ENCODE measurements around the gene TNFAIP8. TPM values are rescaled to one million over a fixed set of nuclear protein-coding genes. Genes with fewer than 3 reads are reported as not detected.

Gene TNFAIP8
- total and polyA plus RNA-seq, 8 donors, result 1.2 to 37.1 (median 11.5) TPM

- H3K9me3 ChIP-seq, result no peaks in the 10 kb centered on the region
- intact Hi-C loops (cut with DNase I; ENCODE audit: low total_unique reads), result no loop called here
- peak overlapping the region in 3 of 5 donors; percentile 63 to 73 (median 70) for H3K27ac ChIP-seq
- H3K27me3 ChIP-seq, result no peaks in the 10 kb centered on the region
- H3K4me3 ChIP-seq, result no peak overlapping the region
- H3K4me1 ChIP-seq, result peaks cover 19 to 81% (median 51%) of the 10 kb centered on the region in 4 donors
- TF ChIP-seq CTCF (IDR thresholded peaks at IDR 0.05) (no peak), EP300 (IDR thresholded peaks at IDR 0.05) (no peak), POLR2A (IDR thresholded peaks at IDR 0.05) (no peak), POLR2AphosphoS5 (IDR thresholded peaks at IDR 0.05) (no peak)
- no peak for DNase-seq
- 91 to 96% (median 92%) methylated on average over 5 of the region's 5 CpGs for WGBS, 5 donors
- peaks cover 0 to 7% (median 6%) of the 10 kb centered on the region in 4 donors for H3K36me3 ChIP-seq
These were observed 32.9 kb downstream of the TNFAIP8 start for GRCh38 chr5:119388619-119389190.

- Histone ChIP-seq H3K4me3 (no peak overlapping the region), H3K36me3 (peaks cover 0 to 7% (median 6%) of the 10 kb centered on the region in 4 donors), H3K27ac (peak overlapping the region in 4 of 5 donors; percentile 26 to 73 (median 66)), H3K4me1 (peaks cover 19 to 83% (median 52%) of the 10 kb centered on the region in 4 donors), H3K9me3 (no peaks in the 10 kb centered on the region), H3K27me3 (no peaks in the 10 kb centered on the region)
- intact Hi-C loops (cut with DNase I; ENCODE audit: low total_unique reads), result no loop called here
- 23 to 53% (median 35%) methylated on average over 3 of the region's 3 CpGs for WGBS, 5 donors
- DNase-seq, result peak in 1 of 2 donors; percentile 57
- TF ChIP-seq POLR2AphosphoS5 (IDR thresholded peaks at IDR 0.05) (peak; percentile 29 to 64 (median 33)), CTCF (IDR thresholded peaks at IDR 0.05) (no peak)
These were observed 33.6 kb downstream of the TNFAIP8 start for GRCh38 chr5:119389288-119390030.

GRCh38 chr5:119390404-119390803, 34.6 kb downstream of the TNFAIP8 start:
- intact Hi-C loops (cut with DNase I; ENCODE audit: low total_unique reads), result no loop called here
- WGBS, 5 donors, result 79 to 93% (median 87%) methylated on average over 2 of the region's 2 CpGs

More at GRCh38 chr5:119390404-119390803, 34.6 kb downstream of the TNFAIP8 start:
- Histone ChIP-seq H3K4me3 (no peak overlapping the region), H3K4me1 (peaks cover 19 to 82% (median 54%) of the 10 kb centered on the region in 4 donors), H3K36me3 (peaks cover 0 to 8% (median 7%) of the 10 kb centered on the region in 4 donors), H3K27me3 (no peaks in the 10 kb centered on the region), H3K9me3 (no peaks in the 10 kb centered on the region), H3K27ac (peak overlapping the region in 2 of 5 donors; percentile 63 to 70)
- no peak for DNase-seq
- TF ChIP-seq POLR2A (IDR thresholded peaks at IDR 0.05) (no peak), POLR2AphosphoS5 (IDR thresholded peaks at IDR 0.05) (no peak), CTCF (IDR thresholded peaks at IDR 0.05) (no peak), EP300 (IDR thresholded peaks at IDR 0.05) (no peak)

Measured in stomach (tissue), 9 donors.